SH-SY5Y (cell line): ENCODE results near the gene ANHX.

Experiments
- GATA2 ChIP-seq: IDR thresholded peaks from 2 replicates; pipeline ENCODE4 v1.6.1; 2011; ENCODE audit warnings: mild to moderate bottlenecking, low read depth, low read length
- GATA3 ChIP-seq: IDR thresholded peaks from 2 replicates; pipeline ENCODE4 v1.6.1; 2011; ENCODE audit warnings: low read depth, mild to moderate bottlenecking, low read length, moderate library complexity

Gene ANHX

DNA sequence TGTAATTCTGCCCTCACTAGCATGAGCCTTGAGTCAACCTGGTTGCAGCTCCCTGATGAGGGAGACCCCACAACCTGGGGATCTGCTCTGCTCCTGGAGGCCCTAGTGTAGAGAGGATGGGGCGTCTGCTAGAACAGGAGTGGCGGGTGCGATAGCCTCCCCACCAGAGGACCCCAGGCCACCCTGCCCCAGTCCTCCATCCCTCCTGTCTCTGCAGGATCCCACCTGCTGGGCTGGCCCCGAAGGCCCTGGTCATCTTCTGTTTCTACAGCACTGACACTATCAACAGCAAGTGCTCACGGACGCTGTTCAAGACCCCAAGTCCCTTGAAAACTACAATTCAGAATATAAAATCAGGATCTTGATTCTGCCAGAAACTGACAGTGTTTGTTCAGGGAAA is 15.2 kb downstream of the ANHX start:
- TF ChIP-seq GATA2 (no peak), GATA3 (no peak)

DNA sequence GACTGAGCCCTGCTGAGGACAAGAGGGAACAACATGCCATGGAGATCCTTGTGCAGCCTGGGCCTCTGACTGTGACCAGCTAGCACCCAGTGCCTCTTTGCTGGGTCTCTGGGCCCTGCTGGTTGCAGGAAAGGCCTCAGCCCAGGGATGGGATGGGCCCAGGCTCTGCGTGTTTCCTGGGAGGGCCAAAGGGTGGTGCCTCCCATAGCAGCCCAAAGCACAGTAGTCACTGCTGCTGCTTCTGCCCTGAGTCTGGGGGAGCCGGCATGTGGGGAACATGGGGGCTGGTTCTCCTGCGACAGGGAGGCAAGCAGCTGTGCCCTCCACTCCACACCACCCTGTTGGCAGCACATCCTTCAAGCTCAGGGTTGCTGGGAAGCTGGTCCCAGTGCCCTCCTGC is 18.5 kb downstream of the ANHX start:
- TF ChIP-seq GATA2 (no peak), GATA3 (no peak)

DNA sequence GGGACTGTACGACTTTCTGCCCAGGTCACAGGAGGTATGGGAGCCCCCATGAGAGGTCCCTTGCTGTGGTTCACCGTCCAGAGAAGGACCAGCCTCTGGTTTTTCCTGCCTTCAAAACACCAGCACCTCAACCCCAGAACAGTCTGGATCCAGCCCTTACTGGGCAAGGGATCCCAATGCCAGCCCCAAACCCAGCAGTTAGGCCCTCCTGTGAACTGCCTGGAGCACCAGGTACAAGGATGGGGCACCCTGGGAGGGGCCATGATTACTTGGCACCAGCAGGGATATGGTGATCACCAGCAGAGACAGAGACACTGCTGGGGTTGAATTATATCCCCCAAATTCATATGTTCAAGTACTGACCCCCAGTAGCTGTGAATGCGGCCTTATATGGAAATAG is 20.0 kb downstream of the ANHX start:
- TF ChIP-seq GATA2 (no peak), GATA3 (no peak)

DNA sequence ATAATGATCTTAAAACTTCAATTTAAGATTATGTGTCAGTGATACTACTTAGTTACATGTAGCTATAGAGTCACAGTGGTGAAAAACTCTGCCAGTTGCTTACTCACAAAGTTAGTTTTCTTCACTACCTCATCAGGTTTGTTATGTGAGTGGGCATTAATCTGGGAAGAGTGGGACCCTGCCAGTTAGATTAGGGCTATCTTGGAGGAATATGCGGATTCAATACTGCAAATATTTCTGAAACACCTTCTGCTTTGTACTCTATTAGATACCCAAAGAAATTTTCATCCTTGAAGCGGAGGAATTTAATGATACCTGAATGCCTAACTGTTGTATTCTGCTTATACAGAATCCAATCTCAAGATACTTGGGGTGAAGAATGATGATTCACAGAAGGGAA is 29.3 kb downstream of the ANHX start:
- TF ChIP-seq GATA2 (no peak), GATA3 (no peak)

DNA sequence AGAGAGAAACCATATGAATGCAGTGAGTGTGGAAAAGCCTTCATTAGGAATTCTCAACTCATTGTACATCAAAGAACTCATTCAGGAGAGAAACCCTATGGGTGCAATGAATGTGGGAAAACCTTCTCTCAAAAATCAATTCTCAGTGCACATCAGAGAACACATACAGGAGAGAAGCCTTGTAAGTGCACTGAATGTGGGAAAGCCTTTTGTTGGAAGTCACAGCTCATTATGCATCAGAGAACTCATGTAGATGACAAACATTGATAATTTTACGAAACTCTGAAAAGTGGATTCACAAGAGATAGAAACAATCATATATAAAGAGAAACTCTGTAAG is 31.4 kb downstream of the ANHX start:
- no peak for TF ChIP-seq GATA3
- TF ChIP-seq GATA2: no peak

DNA sequence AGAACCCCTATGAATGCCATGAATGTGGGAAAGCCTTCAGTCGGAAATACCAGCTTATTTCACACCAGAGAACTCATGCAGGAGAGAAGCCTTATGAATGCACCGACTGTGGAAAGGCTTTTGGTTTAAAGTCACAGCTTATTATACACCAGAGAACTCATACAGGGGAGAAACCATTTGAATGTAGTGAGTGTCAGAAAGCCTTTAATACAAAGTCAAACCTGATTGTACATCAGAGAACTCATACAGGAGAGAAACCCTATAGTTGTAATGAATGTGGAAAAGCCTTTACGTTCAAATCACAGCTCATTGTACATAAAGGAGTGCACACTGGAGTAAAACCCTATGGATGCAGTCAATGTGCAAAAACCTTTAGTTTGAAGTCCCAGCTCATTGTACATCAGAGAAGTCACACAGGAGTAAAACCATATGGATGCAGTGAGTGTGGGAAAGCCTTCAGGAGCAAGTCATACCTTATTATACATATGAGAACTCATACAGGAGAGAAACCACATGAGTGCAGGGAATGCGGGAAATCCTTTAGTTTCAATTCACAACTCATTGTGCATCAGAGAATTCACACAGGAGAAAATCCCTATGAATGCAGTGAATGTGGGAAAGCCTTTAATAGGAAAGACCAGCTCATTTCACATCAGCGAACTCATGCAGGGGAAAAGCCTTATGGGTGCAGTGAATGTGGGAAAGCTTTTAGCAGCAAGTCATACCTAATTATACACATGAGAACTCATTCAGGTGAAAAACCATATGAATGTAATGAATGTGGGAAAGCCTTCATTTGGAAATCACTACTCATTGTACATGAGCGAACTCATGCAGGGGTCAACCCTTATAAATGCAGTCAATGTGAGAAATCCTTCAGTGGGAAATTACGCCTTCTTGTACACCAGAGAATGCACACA is 32.1 kb downstream of the ANHX start:
- TF ChIP-seq GATA3 (no peak), GATA2 (no peak)

DNA sequence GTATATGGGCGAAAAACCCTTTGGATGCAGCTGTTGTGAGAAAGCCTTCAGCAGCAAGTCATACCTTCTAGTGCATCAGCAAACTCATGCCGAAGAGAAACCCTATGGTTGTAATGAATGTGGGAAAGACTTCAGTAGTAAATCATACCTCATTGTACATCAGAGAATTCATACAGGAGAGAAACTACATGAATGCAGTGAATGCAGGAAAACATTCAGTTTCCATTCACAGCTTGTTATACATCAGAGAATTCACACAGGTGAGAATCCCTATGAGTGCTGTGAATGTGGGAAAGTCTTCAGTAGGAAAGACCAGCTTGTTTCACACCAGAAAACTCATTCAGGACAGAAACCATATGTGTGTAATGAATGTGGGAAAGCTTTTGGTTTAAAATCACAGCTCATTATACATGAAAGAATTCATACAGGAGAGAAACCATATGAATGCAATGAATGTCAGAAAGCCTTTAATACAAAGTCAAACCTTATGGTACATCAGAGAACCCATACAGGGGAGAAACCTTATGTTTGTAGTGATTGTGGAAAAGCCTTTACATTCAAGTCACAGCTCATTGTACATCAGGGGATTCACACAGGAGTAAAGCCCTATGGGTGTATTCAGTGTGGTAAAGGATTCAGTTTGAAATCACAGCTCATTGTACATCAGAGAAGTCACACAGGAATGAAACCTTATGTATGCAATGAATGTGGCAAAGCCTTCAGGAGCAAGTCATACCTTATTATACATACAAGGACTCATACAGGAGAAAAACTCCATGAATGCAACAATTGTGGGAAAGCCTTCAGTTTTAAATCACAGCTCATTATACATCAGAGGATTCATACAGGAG is 33.0 kb downstream of the ANHX start:
- TF ChIP-seq GATA3 (no peak), GATA2 (no peak)

DNA sequence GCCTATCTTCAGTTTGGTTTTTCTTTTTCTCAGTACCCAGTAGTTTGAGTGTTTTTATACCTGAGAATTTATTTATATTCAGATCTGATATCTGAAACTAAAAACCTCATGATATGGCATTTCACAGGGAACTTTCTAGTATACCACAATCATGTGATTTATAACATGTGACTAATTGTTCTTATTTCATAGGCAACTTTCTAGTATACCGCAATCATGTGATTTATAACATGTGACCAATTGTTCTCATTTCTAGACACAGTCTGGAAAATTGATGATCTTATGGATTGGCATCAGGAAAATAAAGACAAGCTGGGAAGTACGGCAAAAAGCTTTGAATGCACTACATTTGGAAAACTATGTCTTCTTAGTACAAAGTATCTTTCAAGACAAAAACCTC is 33.8 kb downstream of the ANHX start:
- TF ChIP-seq GATA3 (no peak), GATA2 (no peak)

DNA sequence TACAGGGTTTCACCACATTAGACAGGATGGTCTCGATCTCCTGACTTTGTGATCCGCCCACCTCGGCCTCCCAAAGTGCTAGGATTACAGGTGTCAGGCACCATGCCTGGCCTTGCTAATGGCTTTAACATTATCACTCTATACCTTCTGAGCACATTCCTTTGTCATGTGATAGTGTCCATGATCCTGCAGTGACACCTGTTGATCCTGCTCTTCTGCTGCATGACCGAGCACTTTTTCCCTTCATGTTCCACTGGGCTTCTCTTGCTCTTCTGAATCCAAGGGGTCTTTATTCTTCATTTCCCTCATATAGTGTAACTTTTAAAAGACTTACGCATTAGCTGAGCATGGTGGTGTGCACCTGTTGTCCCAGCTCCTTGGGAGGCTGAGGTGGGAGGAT is 42.8 kb downstream of the ANHX start:
- no peak for TF ChIP-seq GATA2
- no peak for TF ChIP-seq GATA3

DNA sequence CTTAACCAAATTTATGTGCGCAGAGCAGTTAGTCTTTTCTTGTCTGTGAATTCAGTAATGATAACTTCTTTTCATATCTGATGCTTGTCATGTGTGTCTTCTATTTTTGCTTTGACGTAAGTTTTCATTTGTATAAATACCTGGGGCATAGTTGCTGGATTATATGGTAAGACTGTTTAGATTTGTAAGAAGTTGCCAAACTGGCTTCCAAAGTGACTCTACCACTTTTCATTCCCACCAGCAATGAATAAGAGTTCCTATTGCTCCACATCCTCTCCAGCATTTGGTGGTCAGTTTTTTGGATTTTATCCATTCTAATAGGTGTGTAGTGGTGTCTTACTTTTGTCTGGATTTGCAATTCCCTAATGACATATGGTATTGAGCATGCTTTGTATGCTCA is 45.5 kb downstream of the ANHX start:
- TF ChIP-seq GATA3 (no peak), GATA2 (no peak)

DNA sequence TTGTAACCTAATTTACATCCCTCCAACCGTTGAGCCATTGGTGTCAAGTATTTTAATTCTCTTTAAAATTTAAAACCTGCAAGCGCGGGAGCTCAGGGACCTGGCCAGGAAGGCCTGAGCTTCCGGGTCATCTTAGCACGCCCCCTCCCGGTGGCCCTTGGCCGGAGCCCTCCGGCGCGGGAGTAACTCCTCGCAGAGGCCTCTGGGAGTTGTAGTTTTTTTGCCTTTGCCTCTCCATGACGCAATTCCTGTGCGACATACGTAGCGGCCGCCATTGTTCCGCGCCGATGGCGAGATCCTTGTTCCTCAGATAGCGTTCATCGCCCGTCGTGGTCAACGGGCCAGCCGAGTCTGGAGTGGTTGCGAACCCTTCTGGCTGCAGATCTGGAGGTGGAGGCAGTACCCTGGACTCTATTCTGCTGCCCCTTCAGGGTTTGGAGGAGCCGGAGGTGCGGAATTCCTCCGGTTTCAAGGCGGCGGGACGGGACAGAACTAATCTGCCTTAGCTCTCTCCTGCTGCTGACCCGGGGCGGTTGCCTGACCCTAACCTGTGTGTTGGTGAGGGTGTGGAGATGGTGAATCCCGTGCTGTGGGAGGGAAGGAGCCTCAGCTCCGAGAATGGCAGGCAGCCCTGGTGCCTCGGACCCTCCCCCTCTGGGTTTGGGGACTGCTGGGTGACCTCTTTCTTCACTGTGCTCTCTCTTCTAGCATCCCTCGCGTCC is 54.3 kb downstream of the ANHX start, which contains the start of gene ZNF268:
Gene ZNF268 (plus strand): TSS at position 258 of the 722 bp plus-strand sequence. CDS start 503 bp downstream, outside the sequence.
- peak; percentile 58; the same call in 1 of the 2 replicates for TF ChIP-seq GATA2
- no peak for TF ChIP-seq GATA3

DNA sequence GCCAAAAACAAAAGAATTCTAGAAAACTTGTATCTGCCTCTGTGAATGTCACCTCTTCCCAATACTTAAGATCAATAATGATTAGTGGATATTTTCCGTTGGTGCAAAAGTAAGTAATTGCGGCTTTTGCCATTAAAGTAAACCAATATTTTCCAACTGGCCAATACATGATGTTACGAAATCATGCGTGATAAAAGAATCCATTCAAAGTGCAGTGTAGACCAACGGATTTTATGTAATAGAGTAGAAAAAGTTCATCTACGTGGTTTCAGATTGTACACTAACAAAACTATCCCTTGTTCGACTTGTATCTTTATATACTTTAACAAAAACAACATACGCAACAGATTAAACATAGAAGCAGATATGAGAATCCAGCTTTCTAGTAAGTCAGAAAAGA is 55.0 kb downstream of the ANHX start:
- TF ChIP-seq GATA2: no peak
- no peak for TF ChIP-seq GATA3

DNA sequence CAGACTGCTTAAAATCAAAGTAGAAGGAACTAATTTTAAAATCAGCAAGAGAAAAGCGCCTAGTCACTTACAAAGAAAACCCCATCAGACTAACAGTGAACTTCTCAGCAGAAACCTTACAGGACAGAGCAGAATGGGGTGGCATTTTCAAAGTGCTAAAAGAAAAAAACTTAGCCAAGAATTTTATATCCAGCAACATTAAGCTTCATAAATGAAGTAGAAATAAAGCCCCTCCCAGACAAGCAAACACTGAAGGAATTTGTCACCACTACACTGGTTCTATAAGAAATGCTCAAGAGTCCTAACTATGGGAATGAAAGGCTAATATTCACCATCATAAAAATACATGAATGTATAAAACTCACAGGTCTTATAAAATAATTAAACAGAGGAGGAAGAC is 60.8 kb downstream of the ANHX start:
- no peak for TF ChIP-seq GATA2

DNA sequence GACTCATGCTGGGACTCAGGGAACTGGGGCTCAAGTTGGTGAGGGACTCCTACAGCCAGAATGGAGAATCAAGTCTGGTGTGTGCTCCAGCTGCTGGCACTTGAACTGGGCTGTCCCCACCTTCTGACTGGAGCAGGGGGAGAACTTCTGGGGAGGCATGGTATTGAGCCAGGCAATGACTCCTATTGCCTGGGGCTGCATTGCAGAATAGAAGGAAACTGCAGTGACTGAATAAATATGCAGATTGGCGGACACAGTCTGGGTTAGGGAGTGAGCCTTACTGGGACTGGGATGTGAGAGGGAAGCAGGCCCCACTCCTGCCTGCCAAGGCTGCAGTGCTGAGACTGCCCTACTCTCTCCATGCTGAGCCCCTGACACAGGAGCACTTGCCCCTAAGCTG is 63.2 kb downstream of the ANHX start:
- no peak for TF ChIP-seq GATA2
- no peak for TF ChIP-seq GATA3
